Kidney glomerular epithelial cell (primary cell): Measurements from ENCODE around the gene ZSWIM8.

Experiments
- DNase-seq: peaks from one replicate; lab custom pipeline; 2025; lab: John Stamatoyannopoulos, UW

The ZSWIM8 gene

DNA sequence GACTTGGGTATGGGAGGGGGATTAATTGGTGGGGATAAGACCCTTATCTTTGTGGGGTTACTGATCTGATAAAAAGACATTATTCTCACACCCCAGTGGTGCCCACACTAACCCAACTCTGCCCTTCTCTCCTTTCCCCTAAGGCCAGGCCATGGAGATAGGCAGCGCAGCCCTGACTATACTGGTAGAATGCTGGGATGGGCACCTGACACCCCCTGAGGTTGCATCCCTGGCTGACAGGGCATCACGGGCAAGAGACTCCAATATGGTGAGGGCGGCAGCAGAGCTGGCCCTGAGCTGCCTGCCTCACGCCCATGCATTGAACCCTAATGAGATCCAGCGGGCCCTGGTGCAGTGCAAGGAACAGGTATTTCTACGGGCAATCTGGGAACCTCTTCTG, 12.7 kb downstream of the ZSWIM8 start:
- no peak for DNase-seq

- no peak for DNase-seq
These were observed 13.6 kb downstream of the ZSWIM8 start for GRCh38 chr10:73798927-73799560.

DNA sequence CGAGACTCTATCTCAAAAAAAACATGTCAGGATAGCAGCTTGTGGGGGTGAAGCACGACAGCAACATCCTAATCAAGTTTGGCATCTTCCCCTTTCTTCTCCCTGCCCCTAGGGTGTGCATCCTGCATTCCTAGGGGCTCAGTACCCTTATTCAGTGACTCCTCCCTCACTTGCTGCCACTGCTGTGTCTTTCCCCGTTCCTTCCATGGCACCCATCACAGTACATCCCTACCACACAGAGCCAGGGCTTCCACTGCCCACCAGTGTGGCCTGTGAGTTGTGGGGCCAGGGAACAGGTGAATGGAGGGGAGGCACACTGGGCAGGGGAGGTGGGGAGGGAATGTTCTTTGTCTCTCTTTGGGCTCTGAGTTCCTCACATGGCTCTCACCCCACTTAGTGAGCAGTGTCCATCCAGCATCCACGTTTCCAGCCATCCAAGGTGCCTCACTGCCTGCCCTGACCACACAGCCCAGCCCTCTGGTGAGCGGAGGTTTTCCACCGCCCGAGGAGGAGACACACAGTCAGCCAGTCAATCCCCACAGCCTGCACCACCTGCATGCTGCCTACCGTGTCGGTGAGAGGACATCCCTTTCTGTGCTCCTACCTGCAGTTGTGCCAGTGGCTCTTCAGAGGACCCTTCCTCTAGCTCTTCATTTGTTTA, 14.6 kb downstream of the ZSWIM8 start:
- DNase-seq = no peak

- no peak for DNase-seq
These were observed 15.3 kb downstream of the ZSWIM8 start for GRCh38 chr10:73800560-73801252.

GRCh38 chr10:73801253-73801590, 15.8 kb downstream of the ZSWIM8 start:
- DNase-seq = no peak

GRCh38 chr10:73802276-73802991, 17.0 kb downstream of the ZSWIM8 start:
- DNase-seq = no peak

DNA sequence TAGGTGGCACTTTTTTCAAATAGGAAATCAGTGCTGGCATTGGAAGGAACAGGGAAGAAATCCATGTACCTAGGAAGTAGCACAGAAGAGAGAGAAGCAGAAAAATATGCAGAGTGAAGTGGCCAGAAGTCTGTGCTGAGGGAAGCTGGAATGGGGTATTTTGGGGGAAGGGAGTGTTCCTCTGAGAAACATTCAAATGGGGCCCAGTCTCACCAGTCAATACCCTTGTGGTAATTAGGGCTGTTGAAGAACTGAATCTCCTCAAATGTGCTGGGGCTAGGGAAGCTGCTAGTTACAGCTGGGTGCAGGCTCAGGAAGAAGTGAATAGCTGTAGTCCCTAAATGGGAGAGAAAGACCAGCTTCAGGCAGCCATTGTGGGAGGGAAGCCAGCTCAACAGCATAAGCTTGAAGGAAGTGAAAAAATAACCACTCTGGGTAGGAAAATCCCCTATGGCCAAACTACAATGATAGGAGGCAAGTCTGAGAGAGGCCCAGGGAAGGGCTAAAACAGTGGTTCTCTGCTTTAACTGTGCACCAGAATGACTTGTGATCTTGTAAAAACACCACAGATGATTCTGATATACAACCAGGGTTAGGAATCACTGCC, 18.4 kb downstream of the ZSWIM8 start:
- no peak for DNase-seq

GRCh38 chr10:73806176-73806950, 21.0 kb downstream of the ZSWIM8 start:
- DNase-seq = no peak

DNA sequence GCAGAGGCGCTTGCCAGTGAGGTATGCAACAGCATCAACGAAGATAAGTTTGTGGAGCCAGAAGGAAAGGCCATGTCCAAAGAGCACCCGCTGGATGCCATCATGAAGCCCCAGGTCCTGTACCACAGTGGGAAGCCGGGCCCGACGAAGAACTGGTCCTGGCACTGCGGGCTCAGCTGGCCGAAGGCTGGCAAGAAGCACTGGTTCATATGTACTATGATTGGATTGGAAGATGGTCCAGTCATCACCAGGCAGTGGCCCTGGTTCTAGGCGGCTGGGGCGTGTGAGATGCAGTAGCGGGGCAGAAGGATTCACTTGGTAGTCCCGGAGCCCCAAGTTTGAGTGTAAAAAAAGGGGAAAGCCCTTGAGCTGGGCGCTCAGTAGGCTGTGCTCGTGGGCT, 22.1 kb downstream of the ZSWIM8 start:
- DNase-seq = no peak

DNA sequence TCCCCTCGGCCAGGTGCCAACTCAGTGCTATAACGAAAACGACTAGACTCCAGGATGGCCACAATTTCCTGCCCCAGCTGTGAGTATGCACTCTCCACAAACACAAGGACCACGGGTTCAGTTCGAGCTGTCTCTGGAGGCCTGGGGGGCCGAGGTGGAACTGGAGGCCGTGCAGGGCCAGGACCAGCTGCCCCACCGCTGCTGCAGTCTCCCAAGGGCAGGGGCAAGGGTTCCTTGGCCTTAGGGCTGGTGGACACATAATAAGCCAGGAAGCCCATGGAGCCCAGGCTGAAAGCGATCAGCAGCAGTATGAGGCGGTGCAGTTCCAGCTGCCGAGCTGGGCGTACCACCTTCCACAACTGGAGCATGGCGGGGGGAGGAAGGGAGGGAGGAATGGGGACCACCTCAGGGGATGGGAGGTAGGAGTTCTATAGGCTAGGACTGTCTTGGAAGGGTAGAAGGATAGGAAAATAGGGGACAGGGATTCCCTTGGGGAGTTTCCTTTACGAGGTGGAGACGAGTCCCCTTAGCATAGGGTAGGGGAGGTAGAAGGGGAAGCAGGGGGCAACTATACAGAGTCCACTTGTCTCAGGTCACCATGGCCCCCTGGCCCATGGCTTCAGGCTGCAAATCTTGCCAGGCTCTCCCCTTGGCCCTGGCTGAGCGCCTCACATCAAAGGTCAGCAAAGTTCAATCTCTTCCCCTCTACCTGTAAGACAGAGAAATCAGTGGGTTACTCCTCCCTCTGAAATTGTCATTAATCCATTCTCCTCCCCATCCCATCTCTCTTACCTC, 22.8 kb downstream of the ZSWIM8 start:
- DNase-seq = no peak

- DNase-seq = no peak
These were observed 23.8 kb downstream of the ZSWIM8 start for GRCh38 chr10:73809061-73809818.

DNA sequence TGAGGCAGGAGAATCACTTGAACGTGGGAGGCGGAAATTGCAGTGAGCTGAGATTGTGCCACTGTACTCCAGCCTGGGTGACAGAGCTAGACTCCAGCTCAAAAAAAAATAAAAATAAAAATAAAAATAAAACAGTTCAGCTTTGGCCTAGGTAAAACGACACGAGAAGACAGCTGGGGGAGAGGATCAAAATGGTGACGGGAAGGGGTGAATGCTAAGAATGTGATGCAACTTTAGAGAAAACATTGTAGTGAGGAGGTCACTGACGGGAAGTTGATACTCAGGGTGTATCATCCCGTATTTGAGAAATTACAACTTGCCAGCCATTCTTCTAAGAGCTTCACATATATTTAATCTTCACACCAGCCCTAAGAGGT, 24.9 kb downstream of the ZSWIM8 start:
- DNase-seq = no peak

DNA sequence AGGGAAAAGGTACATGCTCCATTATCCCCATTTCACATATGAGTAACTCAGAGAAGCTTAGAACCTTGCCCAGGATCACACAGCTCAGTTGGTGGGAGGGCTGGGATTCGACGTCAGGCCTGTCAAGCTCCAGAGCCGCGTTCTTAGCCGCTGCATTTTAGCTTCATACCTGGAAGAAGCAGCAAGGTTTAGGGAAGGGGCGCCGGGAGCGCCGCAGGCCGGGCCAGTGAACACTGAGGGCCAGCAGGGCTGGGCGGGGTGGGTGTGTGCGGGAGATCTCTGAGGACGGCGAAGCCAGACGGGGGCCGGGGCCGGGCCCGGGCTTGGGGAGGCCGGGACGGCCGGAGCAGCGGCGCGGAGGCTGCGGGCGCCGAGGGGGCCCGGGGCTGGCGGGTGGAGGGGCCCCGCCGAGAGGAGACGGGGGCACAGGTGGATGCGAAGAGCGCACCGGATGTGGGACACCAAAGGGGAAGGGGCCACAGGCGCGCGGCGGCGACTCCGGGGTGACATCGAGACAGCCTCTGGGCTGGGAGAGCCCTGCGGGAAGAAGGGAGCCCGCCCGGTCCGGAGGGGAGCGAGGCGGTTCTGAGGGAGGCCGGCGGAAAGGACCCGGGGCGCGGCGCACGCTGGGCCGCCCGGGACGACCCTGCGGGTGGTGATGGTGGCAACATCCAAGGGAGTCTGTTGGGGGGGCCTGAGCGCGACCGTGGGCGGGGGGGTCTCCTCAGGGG, 25.5 kb downstream of the ZSWIM8 start:
- DNase-seq = peak; percentile 16

DNA sequence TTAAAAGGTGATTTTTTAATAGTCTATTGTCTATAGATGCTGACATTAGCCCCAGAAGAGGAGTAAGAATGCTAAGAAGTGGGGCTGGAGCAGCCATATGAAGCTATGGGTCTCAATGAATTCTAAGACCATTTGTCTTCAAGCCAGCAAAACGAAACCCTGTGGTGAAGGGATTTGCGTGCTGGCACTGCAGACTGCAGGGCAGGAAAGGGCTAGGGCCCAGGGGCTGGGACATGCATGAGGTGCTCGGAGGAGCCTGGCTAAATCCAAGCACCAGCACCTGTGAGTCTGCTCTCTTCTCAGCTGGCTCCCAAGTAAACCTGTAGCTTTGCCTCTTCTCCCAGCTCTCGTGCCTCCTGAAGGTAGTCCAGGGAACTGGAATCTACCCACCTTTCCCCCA, 27.3 kb downstream of the ZSWIM8 start:
- DNase-seq = no peak

DNA sequence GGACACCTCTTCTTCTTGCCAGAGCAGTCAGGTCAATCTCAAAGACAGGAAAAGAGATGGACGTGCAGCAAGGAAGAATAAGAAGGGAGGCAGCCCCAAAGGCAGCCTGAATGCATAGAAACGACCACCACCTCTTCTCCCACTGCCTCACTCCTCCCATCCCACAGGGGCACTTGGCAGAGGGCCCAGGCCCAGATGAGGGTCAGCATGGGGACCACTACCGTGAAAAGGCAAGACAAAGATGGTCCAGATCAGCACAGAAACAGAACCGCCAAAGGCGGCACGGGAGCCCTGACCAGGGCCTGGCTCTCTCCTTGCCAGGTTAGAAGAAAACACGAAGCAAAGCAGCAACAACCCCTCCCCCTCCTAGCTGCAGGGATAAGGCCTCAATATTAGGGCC, 27.9 kb downstream of the ZSWIM8 start:
- DNase-seq = no peak

GRCh38 chr10:73814276-73814895, 29.0 kb downstream of the ZSWIM8 start:
- DNase-seq = no peak

GRCh38 chr10:73814896-73815718, 29.7 kb downstream of the ZSWIM8 start:
- no peak for DNase-seq

DNA sequence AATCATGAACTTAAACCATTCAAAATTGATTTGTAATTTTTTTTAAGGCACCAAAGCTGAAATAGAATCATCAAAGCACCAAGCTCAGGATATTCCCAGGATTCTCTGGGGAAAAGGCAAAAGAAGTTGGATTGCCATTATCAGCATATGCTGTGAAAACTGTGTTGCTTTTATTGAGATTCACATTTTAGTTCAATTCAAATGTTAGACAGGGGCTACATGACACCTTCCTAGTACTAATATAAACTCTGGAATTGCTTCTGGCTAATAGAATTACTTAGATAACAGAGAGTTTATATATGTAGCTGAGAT, 30.3 kb downstream of the ZSWIM8 start:
- no peak for DNase-seq
